GM12878 (cell line): Measurements from ENCODE around the gene ZC3H12D.

Experiments
- CHD2 ChIP-seq: IDR thresholded peaks from 2 replicates; pipeline ENCODE4 v1.6.1; 2011; ENCODE audit warnings: low read depth, low read length, improper control_type of control experiment, borderline replicate concordance
- EGR1 ChIP-seq, 2 experiments: IDR thresholded peaks; 1 replicate in 1 of 2; 2 replicates in 1 of 2; pipeline ENCODE4 v1.6.1; 2011 to 2012; ENCODE audit warnings: low read depth in 2 of 2, low read length in 2 of 2, borderline replicate concordance in 1 of 2, mild to moderate bottlenecking in 1 of 2, moderate library complexity in 1 of 2
- JUNB ChIP-seq: IDR thresholded peaks from 2 replicates; pipeline ENCODE4 v1.6.1; 2016; ENCODE audit warnings: antibody characterized with exemption, mild to moderate bottlenecking
- RCOR1 ChIP-seq: conservative IDR thresholded peaks from 2 replicates; pipeline ENCODE4 v1.6.1; 2012; ENCODE audit warnings: low read depth, low read length, improper control_type of control experiment
- SREBF2 ChIP-seq: IDR thresholded peaks from 2 replicates; pipeline ENCODE4 v1.6.1; 2012; ENCODE audit warnings: mild to moderate bottlenecking, low read length
- TF ChIP-seq, protein P1 (sequence below), 3 experiments: IDR thresholded peaks in 2 of 3; conservative IDR thresholded peaks in 1 of 3; 2 replicates each; pipeline ENCODE4 v1.5.1; 2011; ENCODE audit warnings: low read depth in 3 of 3, low read length in 3 of 3, mild to moderate bottlenecking in 3 of 3, control low read depth in 2 of 3, moderate library complexity in 2 of 3, inconsistent platforms in 1 of 3, mixed read lengths in 1 of 3; ENCODE audit not compliant: control insufficient read depth in 2 of 3, insufficient read depth in 1 of 3; ENCODE audit errors: extremely low read depth in 1 of 3
- TF ChIP-seq, protein P2 (sequence below): IDR thresholded peaks from 2 replicates; pipeline ENCODE4 v1.6.1; 2012; ENCODE audit warnings: mild to moderate bottlenecking, low read depth, low read length

DNA sequence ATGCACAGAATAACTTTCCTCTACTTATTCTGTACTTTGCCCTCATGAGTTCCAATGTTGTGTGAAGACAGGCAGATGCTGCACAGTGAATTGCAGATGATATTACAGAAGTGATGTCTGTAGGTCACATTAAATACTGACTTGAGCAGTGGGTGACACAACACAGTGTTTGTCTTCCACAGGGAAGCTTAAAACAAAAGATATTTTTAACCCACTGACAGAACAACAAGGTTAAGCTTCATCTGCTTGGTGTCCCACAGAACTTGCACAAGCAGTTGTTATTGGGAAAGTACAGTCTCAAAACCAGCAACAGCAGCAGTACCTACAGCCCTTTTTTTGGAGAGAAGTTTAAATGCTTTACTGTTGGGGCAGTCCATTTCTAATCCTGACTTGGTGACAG is 74.3 kb downstream of the ZC3H12D start:
- TF ChIP-seq SREBF2, result no peak
- no peak for TF ChIP-seq JUNB
- TF ChIP-seq, protein P1, sequence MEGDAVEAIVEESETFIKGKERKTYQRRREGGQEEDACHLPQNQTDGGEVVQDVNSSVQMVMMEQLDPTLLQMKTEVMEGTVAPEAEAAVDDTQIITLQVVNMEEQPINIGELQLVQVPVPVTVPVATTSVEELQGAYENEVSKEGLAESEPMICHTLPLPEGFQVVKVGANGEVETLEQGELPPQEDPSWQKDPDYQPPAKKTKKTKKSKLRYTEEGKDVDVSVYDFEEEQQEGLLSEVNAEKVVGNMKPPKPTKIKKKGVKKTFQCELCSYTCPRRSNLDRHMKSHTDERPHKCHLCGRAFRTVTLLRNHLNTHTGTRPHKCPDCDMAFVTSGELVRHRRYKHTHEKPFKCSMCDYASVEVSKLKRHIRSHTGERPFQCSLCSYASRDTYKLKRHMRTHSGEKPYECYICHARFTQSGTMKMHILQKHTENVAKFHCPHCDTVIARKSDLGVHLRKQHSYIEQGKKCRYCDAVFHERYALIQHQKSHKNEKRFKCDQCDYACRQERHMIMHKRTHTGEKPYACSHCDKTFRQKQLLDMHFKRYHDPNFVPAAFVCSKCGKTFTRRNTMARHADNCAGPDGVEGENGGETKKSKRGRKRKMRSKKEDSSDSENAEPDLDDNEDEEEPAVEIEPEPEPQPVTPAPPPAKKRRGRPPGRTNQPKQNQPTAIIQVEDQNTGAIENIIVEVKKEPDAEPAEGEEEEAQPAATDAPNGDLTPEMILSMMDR (IDR thresholded peaks at IDR 0.05 in 2 of 3, conservative IDR thresholded peaks at IDR 0.05 in 1 of 3; ENCODE audit: control insufficient read depth in 2 of 3, extremely low read depth in 1 of 3, insufficient read depth in 1 of 3, low read depth in 3 of 3, low read length in 3 of 3), result no peak
- no peak for TF ChIP-seq EGR1 (IDR thresholded peaks at IDR 0.05; ENCODE audit: borderline replicate concordance in 1 of 2, low read depth in 2 of 2, low read length in 2 of 2)
- TF ChIP-seq RCOR1, result no peak
- no peak for TF ChIP-seq CHD2
- TF ChIP-seq, protein P2, sequence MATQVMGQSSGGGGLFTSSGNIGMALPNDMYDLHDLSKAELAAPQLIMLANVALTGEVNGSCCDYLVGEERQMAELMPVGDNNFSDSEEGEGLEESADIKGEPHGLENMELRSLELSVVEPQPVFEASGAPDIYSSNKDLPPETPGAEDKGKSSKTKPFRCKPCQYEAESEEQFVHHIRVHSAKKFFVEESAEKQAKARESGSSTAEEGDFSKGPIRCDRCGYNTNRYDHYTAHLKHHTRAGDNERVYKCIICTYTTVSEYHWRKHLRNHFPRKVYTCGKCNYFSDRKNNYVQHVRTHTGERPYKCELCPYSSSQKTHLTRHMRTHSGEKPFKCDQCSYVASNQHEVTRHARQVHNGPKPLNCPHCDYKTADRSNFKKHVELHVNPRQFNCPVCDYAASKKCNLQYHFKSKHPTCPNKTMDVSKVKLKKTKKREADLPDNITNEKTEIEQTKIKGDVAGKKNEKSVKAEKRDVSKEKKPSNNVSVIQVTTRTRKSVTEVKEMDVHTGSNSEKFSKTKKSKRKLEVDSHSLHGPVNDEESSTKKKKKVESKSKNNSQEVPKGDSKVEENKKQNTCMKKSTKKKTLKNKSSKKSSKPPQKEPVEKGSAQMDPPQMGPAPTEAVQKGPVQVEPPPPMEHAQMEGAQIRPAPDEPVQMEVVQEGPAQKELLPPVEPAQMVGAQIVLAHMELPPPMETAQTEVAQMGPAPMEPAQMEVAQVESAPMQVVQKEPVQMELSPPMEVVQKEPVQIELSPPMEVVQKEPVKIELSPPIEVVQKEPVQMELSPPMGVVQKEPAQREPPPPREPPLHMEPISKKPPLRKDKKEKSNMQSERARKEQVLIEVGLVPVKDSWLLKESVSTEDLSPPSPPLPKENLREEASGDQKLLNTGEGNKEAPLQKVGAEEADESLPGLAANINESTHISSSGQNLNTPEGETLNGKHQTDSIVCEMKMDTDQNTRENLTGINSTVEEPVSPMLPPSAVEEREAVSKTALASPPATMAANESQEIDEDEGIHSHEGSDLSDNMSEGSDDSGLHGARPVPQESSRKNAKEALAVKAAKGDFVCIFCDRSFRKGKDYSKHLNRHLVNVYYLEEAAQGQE, result no peak
